Mucosa of descending colon (tissue), 3 donors: ENCODE measurements around the gene TMEM132E. TPM values are rescaled to one million over a fixed set of nuclear protein-coding genes. Genes with fewer than 3 reads are reported as not detected.

Source experiments
- ATAC-seq: fragments of 200-7000 bp; cut with Tn5 transposase; one replicate; pipeline ENCODE4 v1.9.1; 2020; ENCODE audit warnings: mild to moderate bottlenecking, moderate library complexity
- DNase-seq, 3 donors: peaks; one replicate each; pipeline ENCODE4 v3.0.0-alpha.2; 2020
- H3K36me3 ChIP-seq: fragments of 200-600 bp; one replicate; pipeline ENCODE4 v1.8.0; 2021; ENCODE audit warnings: low read depth, mild to moderate bottlenecking
- H3K4me1 ChIP-seq: fragments of 200-600 bp; one replicate; pipeline ENCODE4 v1.8.0; 2021; ENCODE audit warnings: low read depth, mild to moderate bottlenecking
- H3K4me3 ChIP-seq: fragments of 200-600 bp; one replicate; pipeline ENCODE4 v1.8.0; 2021; ENCODE audit warnings: mild to moderate bottlenecking
- H3K9me3 ChIP-seq: fragments of 200-600 bp; one replicate; pipeline ENCODE4 v1.8.0; 2021; ENCODE audit warnings: mild to moderate bottlenecking
- CTCF ChIP-seq: fragments of 200-600 bp; IDR thresholded peaks from one replicate; pipeline ENCODE4 v1.8.0; 2022; ENCODE audit warnings: antibody characterized with exemption, mild to moderate bottlenecking
- intact Hi-C, 2 donors: fragments of 100-400 bp; cut with DNase I in 1 of 2; cut with micrococcal nuclease in 1 of 2; formaldehyde crosslinking; loops; one replicate each; pipeline versions ENCODE4 v1.11.0 to v1.11.1; 2022; cut with DNase I, micrococcal nuclease
- total RNA-seq, 3 donors: library from RNA; stranded (reverse); fragmentation: NEBNext Ultra II Directional in 2 of 3; extraction: Animal tissue kit (Norgen Biotek cat#: 25700) in 2 of 3; gene quantifications; one replicate each; pipeline versions ENCODE4 v1.2.1 to v1.2.4, GENCODE V29; 2021 to 2023
- donor health status: DM: no; HTN: no; CAD: no; lungs with moderate emphysema.
- donor health status: DM: no; HTN: no; CAD: no.
- donor health status: DM: no; HTN: yes; CAD: no.

The TMEM132E gene
- total RNA-seq, 3 donors from 2014 or later, result 0.10 to 0.13 TPM; not detected in 1

DNA sequence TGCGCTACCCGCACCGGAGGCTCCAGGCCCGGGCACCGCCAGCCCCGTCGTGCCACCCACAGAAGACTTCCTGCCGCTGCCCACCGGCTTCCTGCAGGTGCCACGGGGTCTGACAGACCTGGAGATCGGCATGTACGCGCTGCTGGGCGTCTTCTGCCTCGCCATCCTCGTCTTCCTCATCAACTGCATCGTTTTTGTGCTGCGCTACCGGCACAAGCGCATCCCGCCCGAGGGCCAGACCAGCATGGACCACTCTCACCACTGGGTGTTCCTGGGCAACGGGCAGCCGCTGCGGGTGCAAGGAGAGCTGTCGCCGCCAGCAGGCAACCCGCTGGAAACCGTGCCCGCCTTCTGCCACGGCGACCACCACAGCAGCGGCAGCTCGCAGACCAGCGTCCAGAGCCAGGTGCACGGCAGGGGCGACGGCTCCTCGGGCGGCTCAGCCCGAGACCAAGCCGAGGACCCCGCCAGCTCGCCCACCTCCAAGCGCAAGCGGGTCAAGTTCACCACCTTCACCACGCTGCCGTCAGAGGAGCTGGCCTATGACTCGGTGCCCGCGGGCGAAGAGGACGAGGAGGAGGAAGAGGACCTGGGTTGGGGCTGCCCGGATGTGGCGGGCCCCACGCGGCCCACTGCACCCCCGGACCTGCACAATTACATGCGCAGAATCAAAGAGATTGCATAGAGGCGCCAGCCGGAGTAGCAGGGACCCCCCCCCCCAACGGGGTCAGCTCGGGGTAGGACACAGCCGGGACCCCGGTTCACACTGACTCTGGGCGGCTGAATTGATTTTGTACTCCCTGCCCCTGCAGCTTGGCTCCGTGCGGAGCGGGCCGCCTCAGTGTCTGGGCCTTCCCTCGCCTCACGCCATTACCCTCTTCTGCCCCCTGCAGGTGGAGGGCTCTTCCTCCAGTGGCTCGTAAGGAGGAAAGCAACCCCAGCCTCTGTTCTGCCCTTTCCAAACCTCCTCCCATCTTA lies 58.5 kb downstream of the TMEM132E start:
- Histone ChIP-seq H3K36me3 (no peaks in the 10 kb centered on the region), H3K9me3 (no peaks in the 10 kb centered on the region), H3K4me1 (no peaks in the 10 kb centered on the region), H3K4me3 (no peak overlapping the region)
- peak; percentile 72 for TF ChIP-seq CTCF
- ATAC-seq (peak; percentile 88), DNase-seq (peak; percentile 66 to 87 (median 80))
- intact Hi-C loops, result loop anchor here (10.0 kb wide), 1 partner anchor 213 kb away; no protein-coding TSS in a partner anchor

- no peak overlapping the region for H3K4me3 ChIP-seq
These were observed 59.3 kb downstream of the TMEM132E start for GRCh38 chr17:34638526-34639260.

GRCh38 chr17:34639706-34640425 lies 60.5 kb downstream of the TMEM132E start:
- Histone ChIP-seq H3K9me3 (no peaks in the 10 kb centered on the region), H3K4me1 (no peaks in the 10 kb centered on the region), H3K4me3 (no peak overlapping the region), H3K36me3 (no peaks in the 10 kb centered on the region)
- DNase-seq, result no peak
- no peak for ATAC-seq
- intact Hi-C loops, result loop anchor here (10.0 kb wide), 1 partner anchor 215 kb away; no protein-coding TSS in a partner anchor
- TF ChIP-seq CTCF, result no peak

More at GRCh38 chr17:34638526-34639260, 59.3 kb downstream of the TMEM132E start:
- TF ChIP-seq CTCF, result no peak
- no peak for ATAC-seq
- DNase-seq, result no peak
- Histone ChIP-seq H3K9me3 (no peaks in the 10 kb centered on the region), H3K36me3 (no peaks in the 10 kb centered on the region), H3K4me1 (no peaks in the 10 kb centered on the region)
- intact Hi-C loops, result loop anchor here (10.0 kb wide), 1 partner anchor 214 kb away; no protein-coding TSS in a partner anchor

DNA sequence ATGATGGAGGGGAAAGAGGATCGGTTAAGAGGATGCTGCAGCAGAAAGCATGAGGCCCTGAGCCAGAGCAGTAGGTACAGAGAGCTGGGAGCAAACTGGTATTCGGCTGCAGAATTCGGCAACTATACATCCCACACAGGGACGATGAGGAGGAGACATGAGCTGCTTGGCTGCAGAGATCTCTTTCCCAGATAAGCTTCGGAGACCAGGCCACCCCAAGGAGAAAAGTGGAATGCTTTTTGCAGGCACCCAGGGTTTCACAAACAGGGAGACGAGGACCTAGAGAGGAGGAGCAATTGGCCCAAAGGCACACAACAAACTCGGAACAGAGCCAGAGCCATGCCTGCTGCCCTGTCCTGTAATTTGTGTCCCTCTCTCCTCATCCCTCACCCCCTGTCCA lies 62.0 kb downstream of the TMEM132E start:
- Histone ChIP-seq H3K36me3 (no peaks in the 10 kb centered on the region), H3K4me3 (no peak overlapping the region), H3K4me1 (no peaks in the 10 kb centered on the region), H3K9me3 (no peaks in the 10 kb centered on the region)
- TF ChIP-seq CTCF, result no peak
- intact Hi-C loops, result no loop called here
- no peak for ATAC-seq
- no peak for DNase-seq

DNA sequence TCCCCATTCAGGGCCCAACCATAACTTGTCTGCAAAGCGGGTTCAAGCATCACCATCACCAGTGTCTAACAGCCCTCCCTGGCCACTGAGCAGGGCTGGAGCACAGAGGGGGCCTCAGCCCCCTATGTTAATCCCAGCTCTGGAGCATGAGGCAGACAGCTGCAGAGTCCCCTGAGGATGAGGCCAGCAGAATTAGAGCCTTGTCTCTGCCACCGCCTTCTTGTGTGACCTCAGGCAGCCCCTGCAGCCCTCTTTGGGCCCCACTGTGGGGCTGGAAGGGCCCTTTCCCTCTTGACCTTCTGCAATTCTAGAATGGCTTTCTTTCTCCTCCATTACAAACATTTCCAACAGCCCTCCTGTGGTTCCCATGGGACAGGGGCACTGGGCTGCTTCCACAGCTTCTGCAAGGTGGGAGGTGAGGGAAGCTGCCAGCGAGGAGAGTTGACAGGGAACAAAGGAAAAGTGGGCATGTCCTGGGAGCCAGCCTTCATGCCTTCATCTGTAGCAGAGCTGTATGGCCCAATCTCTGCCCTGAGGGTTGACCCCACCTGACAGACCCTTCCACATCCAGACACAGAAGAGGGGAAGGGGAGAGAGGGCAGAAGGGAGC lies 65.7 kb downstream of the TMEM132E start:
- Histone ChIP-seq H3K9me3 (no peaks in the 10 kb centered on the region), H3K4me3 (no peak overlapping the region), H3K4me1 (no peaks in the 10 kb centered on the region), H3K36me3 (no peaks in the 10 kb centered on the region)
- no peak for DNase-seq
- no peak for ATAC-seq
- no peak for TF ChIP-seq CTCF
- intact Hi-C loops, result no loop called here
